Measurements from ENCODE around the gene NDUFV3.
"Not testable (repeated sequence)": the region's sequence is repeated elsewhere in the genome, so short reads cannot be mapped to it uniquely, and the experiment has no call there.

Gene NDUFV3

DNA sequence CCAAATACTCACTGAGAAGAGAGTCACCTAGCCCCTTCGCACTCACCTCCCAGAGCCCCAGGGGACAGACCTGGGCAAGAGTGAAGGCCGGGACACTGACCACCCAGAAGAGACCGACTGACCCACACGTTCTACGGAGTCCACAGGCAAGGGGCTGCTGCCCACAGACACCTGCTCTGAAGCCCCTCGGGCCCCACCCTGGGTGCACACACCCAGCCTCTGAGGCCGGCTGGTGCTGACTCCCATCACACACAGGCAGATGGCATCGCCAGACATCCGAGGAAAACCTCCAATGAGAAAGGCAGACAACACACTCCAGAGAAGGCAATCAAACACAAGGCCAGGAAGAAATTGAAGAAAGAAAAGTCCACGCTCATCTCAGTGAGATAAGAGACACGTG lies 35.9 kb upstream of the NDUFV3 start:
- DNase-seq (ENCODE audit: low read depth): no peak

DNA sequence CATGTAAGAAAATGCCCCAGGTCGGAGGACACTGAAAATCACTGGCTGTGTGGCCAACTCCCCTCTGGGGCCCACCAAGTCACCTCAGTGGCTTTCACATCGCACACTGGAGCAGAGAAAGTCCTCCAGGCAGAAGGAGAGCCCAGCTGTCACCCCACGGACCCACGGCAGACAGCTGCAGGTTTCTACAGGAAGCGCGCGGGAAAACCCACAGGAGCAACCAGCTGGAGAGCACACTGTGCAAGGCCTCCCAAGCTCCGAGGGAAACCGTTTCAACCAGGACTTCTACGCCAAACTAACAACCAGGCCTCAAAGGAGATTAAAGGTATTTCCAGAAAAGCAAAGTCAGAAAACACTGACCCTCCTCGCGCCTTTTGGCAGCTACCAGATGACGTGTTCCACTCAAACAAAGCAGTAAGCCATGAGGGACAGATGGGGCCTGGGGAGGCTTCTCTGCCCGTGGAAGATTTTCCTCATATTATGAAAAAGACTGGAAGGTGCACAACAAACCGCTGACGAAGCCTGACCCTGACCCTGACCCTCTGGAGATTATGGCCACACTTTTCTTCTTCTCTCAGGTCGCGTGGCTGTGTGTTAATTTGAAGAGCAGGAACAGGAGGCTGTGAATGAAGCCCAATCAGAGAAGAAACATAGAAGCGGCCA lies 34.8 kb upstream of the NDUFV3 start:
- no peak for DNase-seq (ENCODE audit: low read depth)

DNA sequence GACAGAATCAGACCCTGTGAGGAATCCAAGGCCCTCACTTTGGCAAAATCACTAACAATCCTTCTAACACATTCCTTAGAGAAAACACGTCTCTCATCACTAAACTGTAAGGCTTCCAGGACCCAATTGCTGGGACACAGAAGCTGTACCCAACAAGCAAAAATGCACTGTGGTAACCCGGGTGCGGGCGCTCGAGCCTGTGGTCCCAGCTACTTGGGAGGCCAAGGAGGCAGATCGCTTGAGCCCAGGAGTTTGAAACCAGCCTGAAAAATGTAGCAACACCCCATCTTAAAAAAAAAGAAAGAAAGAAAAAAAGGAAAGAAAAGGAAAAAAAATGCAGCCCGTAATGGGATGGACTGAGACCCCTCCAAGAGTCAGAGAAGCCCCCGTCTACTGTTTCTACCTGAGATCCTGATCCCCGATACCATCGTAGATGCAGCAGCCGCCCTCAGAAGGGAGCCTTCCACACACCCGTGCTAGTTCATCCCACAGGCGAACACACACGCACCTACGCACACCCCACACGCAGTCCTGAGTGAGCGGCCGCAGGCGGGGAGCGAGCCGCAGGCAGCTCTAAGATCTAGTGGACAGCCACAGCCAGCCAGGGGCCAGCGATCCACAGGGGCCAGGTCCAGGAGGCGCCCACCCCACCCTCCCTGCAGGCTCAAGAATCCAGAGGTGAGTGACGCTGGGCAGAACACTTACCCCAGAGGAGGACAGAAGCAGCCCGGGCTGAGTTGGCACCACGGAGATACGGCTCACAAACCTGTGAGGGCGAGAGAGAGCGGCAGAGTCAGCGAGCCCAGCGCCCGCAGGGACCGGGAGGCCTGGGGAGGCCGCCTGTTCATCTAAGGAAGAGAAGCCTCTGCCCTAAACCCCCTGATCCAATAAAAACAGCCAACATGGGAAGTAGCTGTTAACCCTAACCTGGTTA lies 33.9 kb upstream of the NDUFV3 start:
- DNase-seq (ENCODE audit: low read depth): no peak

- no peak for DNase-seq (ENCODE audit: low read depth)
Measured at GRCh38 chr21:42859891-42860230, 33.2 kb upstream of the NDUFV3 start.

DNA sequence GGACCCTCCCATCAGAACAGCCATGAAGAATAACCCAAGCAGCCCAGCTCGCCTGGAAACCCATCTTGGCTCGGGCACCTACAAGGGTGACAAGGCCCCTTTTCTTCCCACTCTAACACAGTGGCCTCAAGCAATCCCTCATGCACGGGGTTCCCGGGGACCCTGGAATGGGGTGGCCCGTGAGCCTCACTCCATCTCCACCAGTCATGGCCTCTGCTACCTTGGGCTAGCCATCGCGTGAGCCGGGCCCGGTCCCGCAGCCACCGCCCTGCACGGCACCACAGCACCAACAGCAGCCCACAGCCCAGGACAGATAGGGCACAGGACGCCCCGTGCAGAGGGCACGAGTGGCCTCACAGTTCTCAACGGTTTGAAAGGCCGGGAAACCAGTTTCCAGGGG lies 32.8 kb upstream of the NDUFV3 start:
- no peak for DNase-seq (ENCODE audit: low read depth)

DNA sequence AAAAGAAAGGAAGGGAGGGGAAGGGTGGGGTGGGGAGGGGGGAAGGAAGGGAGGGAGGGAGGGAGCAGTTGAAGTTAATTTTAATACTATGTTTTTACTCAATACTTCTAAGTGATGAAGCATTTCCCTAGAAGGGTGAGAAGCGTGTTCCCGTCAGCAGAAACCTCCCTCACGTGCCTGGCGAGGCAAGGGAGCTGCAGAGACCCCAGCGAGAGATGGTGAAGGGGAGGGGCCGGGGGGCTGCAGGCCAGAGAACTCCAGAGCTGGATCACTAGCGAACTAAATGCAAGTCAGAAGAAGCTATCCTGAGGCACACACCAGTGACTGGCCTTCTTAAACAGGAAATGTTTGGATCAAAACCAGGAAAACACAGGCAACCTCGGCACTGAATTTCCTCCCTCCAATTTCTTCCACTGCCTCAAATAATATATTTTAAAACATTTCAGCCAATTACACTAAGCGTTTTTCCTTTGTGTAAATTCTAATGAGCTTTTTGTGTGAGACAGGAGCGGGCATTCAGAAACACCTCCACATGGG lies 31.7 kb upstream of the NDUFV3 start:
- no peak for DNase-seq (ENCODE audit: low read depth)

DNA sequence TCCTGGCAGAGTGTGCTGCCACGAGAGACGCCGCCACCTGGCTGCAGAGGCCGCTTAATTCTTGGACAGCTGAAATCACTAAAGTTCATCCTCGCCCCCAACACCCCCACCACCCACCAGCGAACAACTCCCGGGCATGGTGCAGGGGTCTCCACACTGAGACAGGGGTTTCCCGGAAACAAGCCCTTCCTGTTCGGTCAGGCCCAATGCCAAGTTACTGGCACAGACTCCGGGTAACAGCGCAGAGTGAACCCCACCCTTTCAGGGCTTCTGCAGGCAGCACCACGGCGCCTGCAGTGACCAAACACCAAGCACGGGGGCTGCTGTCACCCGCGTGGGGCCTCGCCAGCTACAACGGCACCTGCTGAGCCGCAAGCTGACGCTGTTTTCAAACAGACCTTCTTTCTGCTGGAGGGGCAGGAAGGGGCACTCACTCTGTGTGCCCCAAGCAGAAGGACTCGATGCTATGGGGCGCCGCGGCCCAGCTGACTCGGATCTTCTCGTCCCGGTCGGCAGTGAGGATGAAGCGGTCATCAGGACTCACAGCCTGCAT lies 31.2 kb upstream of the NDUFV3 start:
- no peak for DNase-seq (ENCODE audit: low read depth)

DNA sequence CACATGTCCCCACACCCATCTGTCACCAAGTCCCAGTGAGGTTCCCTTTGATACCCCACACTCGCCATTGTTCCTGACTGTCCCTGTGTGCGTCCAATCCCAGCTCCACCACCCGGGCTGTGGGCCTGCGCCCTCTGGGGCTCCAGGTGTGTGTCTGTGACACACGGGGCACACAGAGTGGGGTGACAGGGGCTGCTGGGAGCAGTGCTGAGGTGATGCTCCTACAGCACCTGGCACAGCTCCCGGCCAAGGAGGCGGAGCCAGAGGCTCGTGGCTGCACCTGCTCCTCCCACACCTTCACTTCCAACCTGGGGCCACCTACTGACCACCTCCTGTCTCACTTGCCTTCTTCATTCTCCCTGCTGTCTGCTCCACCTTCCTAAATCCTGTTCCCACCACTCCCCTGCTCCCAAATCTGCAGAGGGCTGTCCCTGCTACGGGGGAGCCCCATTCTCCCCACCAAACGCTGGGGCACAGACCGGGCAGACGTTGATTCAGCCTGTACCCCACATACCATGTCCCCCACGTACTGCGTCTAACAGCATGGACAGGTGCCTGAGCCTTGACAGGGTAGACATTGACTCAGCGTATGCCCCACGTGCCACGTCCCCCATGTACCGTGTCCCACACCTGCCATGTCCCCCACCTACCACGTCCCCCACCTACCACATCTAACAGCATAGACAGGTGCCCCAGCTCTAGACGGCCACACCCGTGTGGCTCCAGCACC lies 30.2 kb upstream of the NDUFV3 start:
- DNase-seq (ENCODE audit: low read depth): no peak

- DNase-seq (ENCODE audit: low read depth): no peak
Measured at GRCh38 chr21:42863504-42863870, 29.6 kb upstream of the NDUFV3 start.

DNA sequence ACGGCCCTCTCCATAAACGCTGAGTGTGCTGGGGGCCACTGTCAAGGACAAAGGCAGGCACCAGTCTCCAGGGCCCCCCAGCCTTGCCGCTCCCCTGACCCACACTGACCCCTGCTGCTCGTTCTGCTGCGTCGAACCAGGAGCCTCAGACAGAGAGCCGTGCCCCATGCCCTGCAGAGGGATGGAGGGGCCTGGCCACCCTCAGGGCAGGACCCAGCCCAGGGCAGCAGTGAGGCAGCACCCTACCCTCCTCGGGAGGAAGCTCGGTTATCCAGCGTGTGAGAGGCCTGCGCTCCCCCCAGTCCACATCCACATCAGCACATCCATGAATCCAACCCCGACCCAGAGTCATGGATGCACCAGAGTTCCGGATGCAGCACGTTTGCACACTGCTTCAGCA lies 28.8 kb upstream of the NDUFV3 start:
- DNase-seq (ENCODE audit: low read depth): no peak

- no peak for DNase-seq (ENCODE audit: low read depth)
Measured at GRCh38 chr21:42864815-42865775, 28.0 kb upstream of the NDUFV3 start.

DNA sequence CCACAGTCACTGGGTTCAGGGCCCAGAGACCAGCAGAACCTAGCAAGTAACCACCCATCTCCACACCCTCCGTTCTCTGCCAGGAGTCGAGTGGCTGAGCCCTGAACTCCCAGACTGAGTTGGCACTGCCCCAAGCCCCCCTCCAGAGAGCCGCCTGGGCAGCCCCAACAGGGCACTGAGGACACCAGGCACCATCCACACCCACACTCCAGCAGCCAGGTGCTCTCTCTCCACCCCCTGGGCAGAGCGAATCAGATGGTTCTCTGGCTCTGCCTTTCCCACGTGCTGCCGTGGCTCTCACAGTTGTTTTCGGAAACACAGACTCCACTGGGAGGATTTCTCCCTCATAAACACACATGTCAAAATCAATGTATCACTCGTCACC lies 27.3 kb upstream of the NDUFV3 start:
- no peak for DNase-seq (ENCODE audit: low read depth)

DNA sequence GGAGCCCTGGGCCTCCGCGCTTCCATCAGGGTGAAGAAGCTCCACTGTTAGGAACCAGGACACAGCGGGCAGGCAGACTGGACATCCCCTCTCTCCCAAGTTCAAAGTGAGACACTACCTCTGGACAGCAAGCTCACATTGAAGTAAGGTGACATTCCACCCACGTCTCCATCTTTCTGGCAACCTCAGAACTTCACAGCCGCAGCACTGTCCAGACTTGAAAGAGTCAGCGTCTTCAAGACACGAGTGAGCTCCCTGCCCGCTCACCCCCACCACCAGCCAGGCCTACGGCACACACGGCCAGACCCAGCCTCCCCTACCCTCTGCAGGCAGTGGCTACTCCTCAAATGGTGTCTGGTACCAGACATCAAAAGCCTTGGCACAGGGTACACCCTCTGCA lies 24.9 kb upstream of the NDUFV3 start:
- no peak for DNase-seq (ENCODE audit: low read depth)

GRCh38 chr21:42873096-42873495 lies 20.0 kb upstream of the NDUFV3 start:
- DNase-seq (ENCODE audit: low read depth): no peak

DNA sequence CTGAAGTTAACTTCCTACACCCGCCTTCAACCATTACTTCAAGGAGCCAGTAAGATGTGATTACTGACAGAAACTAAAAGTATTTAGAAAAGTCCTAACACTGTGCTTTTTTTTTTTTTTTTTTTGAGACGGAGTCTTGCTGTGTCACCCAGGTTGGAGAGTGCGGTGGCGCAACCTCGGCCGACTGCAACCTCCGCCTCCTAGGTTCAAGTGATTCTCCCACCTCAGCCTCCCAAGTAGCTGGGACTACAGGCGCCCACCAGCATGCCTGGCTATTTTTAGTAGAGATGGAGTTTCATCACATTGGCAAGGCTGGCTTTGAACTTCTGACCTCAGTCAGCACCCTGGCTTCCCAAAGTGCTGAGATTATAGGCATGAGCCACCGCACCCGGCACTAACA lies 17.3 kb upstream of the NDUFV3 start:
- DNase-seq (ENCODE audit: low read depth): not testable (repeated sequence)

DNA sequence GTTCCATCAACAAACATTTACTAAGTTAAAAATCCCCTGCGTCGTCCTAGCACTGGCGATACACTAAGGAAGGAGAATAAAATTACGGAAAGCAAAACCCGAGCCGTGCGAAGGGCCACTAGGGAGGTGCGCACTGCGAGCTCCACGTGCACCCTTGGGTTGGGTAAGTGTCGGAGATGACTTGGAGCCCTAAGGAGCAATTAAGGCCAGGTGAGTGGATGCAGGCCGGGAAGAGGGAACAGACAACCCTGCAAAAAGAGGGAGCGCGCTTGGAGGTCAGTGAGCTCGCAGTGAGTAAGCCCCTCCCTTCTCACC lies 14.5 kb upstream of the NDUFV3 start:
- DNase-seq (ENCODE audit: low read depth): no peak

DNA sequence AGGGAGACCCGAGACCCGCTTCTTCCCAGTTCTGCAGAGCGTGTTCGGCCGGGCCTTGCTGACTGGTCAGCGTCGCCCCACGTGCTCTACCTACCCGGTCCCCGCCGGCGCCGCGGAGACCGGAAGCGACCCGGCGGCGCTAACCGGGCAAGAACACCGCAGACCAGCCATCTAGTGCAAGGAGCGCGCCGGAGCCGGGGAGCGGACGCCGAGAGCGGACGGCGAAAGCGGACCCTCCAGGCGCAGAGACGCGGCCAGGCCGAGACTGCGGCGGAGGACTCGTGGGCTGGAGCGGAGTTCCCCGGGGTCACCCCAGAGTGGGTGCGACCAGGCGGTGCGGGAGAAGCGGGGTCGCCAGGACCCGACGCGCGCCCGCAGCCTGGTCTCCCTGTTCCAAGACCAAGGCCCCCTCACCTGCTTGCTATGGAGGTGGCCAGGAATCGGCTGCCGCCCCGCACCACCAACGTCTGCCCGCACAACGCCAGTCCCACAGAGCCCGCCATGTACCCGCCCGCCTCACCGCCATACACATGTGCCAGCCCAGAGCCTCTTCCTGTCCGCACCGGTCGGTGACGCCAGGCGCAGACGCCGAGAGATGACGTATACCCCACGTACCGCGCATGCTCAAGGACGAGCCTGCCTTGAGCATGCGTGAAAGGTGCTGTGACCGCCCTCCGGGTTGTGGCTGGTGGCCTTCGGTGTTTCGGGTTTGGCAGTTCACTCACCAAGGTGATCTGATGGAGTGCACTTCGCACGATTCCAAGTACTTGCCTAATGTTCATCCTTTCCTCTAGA lies 13.9 kb upstream of the NDUFV3 start, which contains the start of gene WDR4:
WDR4 (minus strand) TSS at position 547 of the 795 bp plus-strand sequence; CDS start at position 503, 44 bp downstream.
- peak; percentile 99 for DNase-seq (ENCODE audit: low read depth)

GRCh38 chr21:42880352-42880751 lies 12.8 kb upstream of the NDUFV3 start:
- DNase-seq (ENCODE audit: low read depth): no peak

GRCh38 chr21:42883921-42884320 lies 9.2 kb upstream of the NDUFV3 start:
- no peak for DNase-seq (ENCODE audit: low read depth)

DNA sequence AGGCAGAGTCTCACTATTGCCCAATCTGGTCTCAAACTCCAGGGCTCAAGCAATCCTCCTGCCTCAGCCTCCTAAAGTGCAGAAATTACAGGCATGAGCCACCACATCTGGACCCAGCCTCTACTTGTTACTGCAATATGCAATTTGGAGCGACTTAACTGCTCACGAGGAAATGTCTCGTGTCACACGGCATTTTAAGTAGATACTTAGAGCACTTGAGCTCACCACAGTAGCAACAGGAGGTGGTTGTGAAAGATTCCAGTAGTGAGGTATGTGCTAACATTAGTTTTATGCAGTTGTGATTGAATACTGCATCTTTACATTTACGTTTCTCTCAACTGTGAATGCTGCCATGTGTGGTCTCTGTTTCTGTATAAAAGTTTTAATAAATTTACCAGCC lies 5.8 kb upstream of the NDUFV3 start:
- no peak for DNase-seq (ENCODE audit: low read depth)

- DNase-seq (ENCODE audit: low read depth): no peak
Measured at GRCh38 chr21:42892582-42892930, 553 bp upstream of the NDUFV3 start.
